IMR-90 (cell line): Measurements from ENCODE around the gene RELT. TPM values are rescaled to one million over a fixed set of nuclear protein-coding genes. Genes with fewer than 3 reads are reported as not detected.

Source experiments
- ATAC-seq: fragments of 200-7000 bp; cut with Tn5 transposase; 2 replicates; pipeline ENCODE4 v1.9.1; 2020; ENCODE audit warnings: low read depth, mild to moderate bottlenecking, moderate library complexity
- BruUV-seq: library from RNA; stranded (reverse); fragments of 400-500 nt; replicated peaks from 2 replicates; lab custom pipeline; 2021; lab: Mats Ljungman, UMichigan
- CTCF ChIA-PET: fragments of 300-600 bp; formaldehyde crosslinking; extraction: SDS; loops from one replicate; lab custom pipeline; 2021; ENCODE audit warnings: antibody characterized with exemption; lab: Yijun Ruan, JAX
- POLR2A ChIA-PET: fragments of 300-600 bp; sonication (Branson Sonifier 250); formaldehyde crosslinking; loops from one replicate; lab custom pipeline; 2022; ENCODE audit warnings: antibody characterized with exemption; ENCODE audit not compliant: unreplicated experiment; lab: Charles Lee
- DNase-seq: peaks from one replicate; pipeline ENCODE4 v3.0.0; 2013
- H2AFZ ChIP-seq: replicated peaks from 2 replicates; pipeline ENCODE3; 2013; ENCODE audit warnings: low read length, mild to moderate bottlenecking; ENCODE audit not compliant: poor library complexity
- H2AK5ac ChIP-seq: 2 replicates; pipeline ENCODE4 v1.6.1; 2013; ENCODE audit warnings: low read depth, low read length, inconsistent platforms
- H2AK9ac ChIP-seq: replicated peaks from 2 replicates; pipeline ENCODE3; 2013; ENCODE audit warnings: mild to moderate bottlenecking, low read depth, low read length, moderate library complexity; ENCODE audit not compliant: poor library complexity
- H2BK120ac ChIP-seq: 2 replicates; pipeline ENCODE4 v1.6.1; 2013; ENCODE audit warnings: low read depth, low read length, inconsistent platforms
- H2BK15ac ChIP-seq: 3 replicates; pipeline ENCODE4 v1.6.1; 2013; ENCODE audit warnings: low read depth, low read length, inconsistent platforms
- H2BK20ac ChIP-seq: 2 replicates; pipeline ENCODE4 v1.6.1; 2013; ENCODE audit warnings: low read depth, mild to moderate bottlenecking, inconsistent platforms, low read length, moderate library complexity
- H2BK5ac ChIP-seq: 2 replicates; pipeline ENCODE4 v1.6.1; 2013; ENCODE audit warnings: mild to moderate bottlenecking, low read depth, low read length, inconsistent platforms; ENCODE audit not compliant: poor library complexity, severe bottlenecking
- H3K14ac ChIP-seq: replicated peaks from 2 replicates; pipeline ENCODE4 v1.6.1; 2013; ENCODE audit warnings: low read depth, low read length, inconsistent platforms
- H3K18ac ChIP-seq: 2 replicates; pipeline ENCODE4 v1.6.1; 2013; ENCODE audit warnings: low read depth, low read length, control low read depth
- H3K23ac ChIP-seq: 2 replicates; pipeline ENCODE4 v1.6.1; 2013; ENCODE audit warnings: low read depth, low read length, inconsistent platforms
- H3K27ac ChIP-seq: 2 replicates; pipeline ENCODE4 v1.5.1; 2013; ENCODE audit warnings: mild to moderate bottlenecking, control low read depth, low read length; ENCODE audit not compliant: insufficient read depth
- H3K27me3 ChIP-seq: 2 replicates; pipeline ENCODE4 v1.6.1; 2013; ENCODE audit warnings: low read length; ENCODE audit not compliant: control insufficient read depth, insufficient read depth
- H3K36me3 ChIP-seq: 2 replicates; pipeline ENCODE4 v1.6.1; 2013; ENCODE audit warnings: low read length, mixed read lengths; ENCODE audit not compliant: control insufficient read depth, insufficient read depth
- H3K4ac ChIP-seq: 2 replicates; pipeline ENCODE4 v1.6.1; 2013; ENCODE audit warnings: low read depth, low read length, inconsistent platforms
- H3K4me1 ChIP-seq: 2 replicates; pipeline ENCODE4 v1.6.1; 2013; ENCODE audit warnings: low read length, mixed read lengths; ENCODE audit not compliant: control insufficient read depth, insufficient read depth
- H3K4me2 ChIP-seq: 2 replicates; pipeline ENCODE4 v1.6.1; 2013; ENCODE audit warnings: low read depth, mild to moderate bottlenecking, control low read depth, low read length, moderate library complexity
- H3K4me3 ChIP-seq: 2 replicates; pipeline ENCODE4 v1.5.1; 2013; ENCODE audit warnings: low read depth, mild to moderate bottlenecking, control low read depth, low read length, moderate library complexity; ENCODE audit not compliant: insufficient read depth
- H3K56ac ChIP-seq: 2 replicates; pipeline ENCODE4 v1.6.1; 2013; ENCODE audit warnings: low read length, inconsistent platforms; ENCODE audit not compliant: insufficient read depth; ENCODE audit errors: extremely low read depth
- H3K79me1 ChIP-seq, 2 experiments: 2 replicates each; pipeline ENCODE4 v1.6.1; 2013; ENCODE audit warnings: low read length in 2 of 2, inconsistent platforms in 1 of 2, low read depth in 1 of 2
- H3K9ac ChIP-seq: 2 replicates; pipeline ENCODE4 v1.6.1; 2013; ENCODE audit warnings: low read depth, low read length, control low read depth
- H3K9me1 ChIP-seq: 2 replicates; pipeline ENCODE4 v1.6.1; 2013; ENCODE audit warnings: low read length, inconsistent platforms; ENCODE audit not compliant: insufficient read depth
- H3K9me3 ChIP-seq: 2 replicates; pipeline ENCODE4 v1.6.1; 2013; ENCODE audit warnings: low read length; ENCODE audit not compliant: control insufficient read depth, insufficient read depth
- H4K20me1 ChIP-seq: 2 replicates; pipeline ENCODE4 v1.6.1; 2013; ENCODE audit warnings: low read length, inconsistent platforms; ENCODE audit not compliant: insufficient read depth
- H4K5ac ChIP-seq: 2 replicates; pipeline ENCODE4 v1.6.1; 2013; ENCODE audit warnings: mild to moderate bottlenecking, low read depth, low read length, control low read depth
- H4K8ac ChIP-seq, 2 experiments: 2 replicates each; pipeline ENCODE4 v1.6.1; 2013; ENCODE audit warnings: low read depth in 2 of 2, low read length in 2 of 2, control low read depth in 1 of 2, inconsistent platforms in 1 of 2
- H4K91ac ChIP-seq: 2 replicates; pipeline ENCODE4 v1.6.1; 2013; ENCODE audit warnings: low read depth, low read length, inconsistent platforms; ENCODE audit not compliant: insufficient read depth
- BHLHE40 ChIP-seq: fragments of 150-350 bp; IDR thresholded peaks from 2 replicates; pipeline ENCODE4 v1.6.1; 2016; ENCODE audit warnings: mild to moderate bottlenecking, low read depth, low read length
- NFE2L2 ChIP-seq: fragments of 150-350 bp; IDR thresholded peaks from 2 replicates; pipeline ENCODE4 v1.6.1; 2016; ENCODE audit warnings: low read depth, mild to moderate bottlenecking, low read length
- USF2 ChIP-seq: fragments of 150-350 bp; IDR thresholded peaks from 2 replicates; pipeline ENCODE4 v1.6.1; 2017; ENCODE audit warnings: mild to moderate bottlenecking, antibody characterized with exemption, low read length, low read depth
- WGBS, 2 experiments: methylation state at CpG; one replicate each; pipeline versions ENCODE4 v1.1.5 to v1.1.7; 2013; ENCODE audit warnings: missing lambda C conversion rate in 2 of 2; ENCODE audit not compliant: insufficient read length in 1 of 2; ENCODE audit errors: extremely low coverage in 2 of 2; 5-methylcytosine and 5-hydroxymethylcytosine counted together
- dilution Hi-C: fragments of 300-500 bp; cut with HindIII; formaldehyde crosslinking; loops from one replicate; pipeline ENCODE4 v1.14.3; 2018; ENCODE audit warnings: low sequenced_read_pairs; ENCODE audit not compliant: unreplicated experiment
- in situ Hi-C: fragments of 300-500 bp; cut with MboI; formaldehyde crosslinking; loops from 3 replicates; pipeline ENCODE4 v1.14.3; 2019; ENCODE audit warnings: low sequenced_read_pairs, inconsistent platforms, mixed read lengths
- intact Hi-C: fragments of 100-400 bp; cut with micrococcal nuclease; formaldehyde crosslinking; loops from 2 replicates; pipeline ENCODE4 v1.10.0; 2022
- polyA plus RNA-seq, 3 experiments: library from polyadenylated mRNA; depleted of rRNA; stranded (reverse); fragments of >200 nt; gene quantifications; 2 replicates each; pipeline ENCODE4 v1.2.3, GENCODE V29; 2012; ENCODE audit warnings: low replicate concordance in 1 of 3
- total RNA-seq: library from RNA; depleted of rRNA; stranded (reverse); fragments of >200 nt; gene quantifications from 2 replicates; pipeline ENCODE4 v1.2.3, GENCODE V29; 2012

Gene RELT
- total and polyA plus RNA-seq, 2 of the 4 experiments (the other 2 are of a cell fraction): 2.3 to 5.3 TPM

GRCh38 chr11:73395297-73396208 lies 19.4 kb downstream of the RELT start:
- Histone ChIP-seq H3K18ac (no peak overlapping the region), H2BK20ac (no peak overlapping the region), H3K4ac (no peak overlapping the region), H3K9ac (no peak overlapping the region), H3K36me3 (peaks cover 4% of the 10 kb centered on the region; the same call in 1 of the 2 replicates), H3K4me2 (no peak overlapping the region), H2AK9ac (no peak overlapping the region), H3K14ac (no peak overlapping the region), H3K27ac (no peak overlapping the region), H4K91ac (no peak overlapping the region), H2BK15ac (no peak overlapping the region), H2BK5ac (no peak overlapping the region), H4K20me1 (peaks cover 8% of the 10 kb centered on the region), H3K4me1 (peaks cover 6% of the 10 kb centered on the region; the same call in 1 of the 2 replicates), H3K23ac (no peak overlapping the region), H3K79me1 (peaks cover 0 to 10% of the 10 kb centered on the region in 2 experiments; a peak in 1 of 4 replicates), H4K5ac (no peak overlapping the region), H2BK120ac (no peak overlapping the region), H2AFZ (no peak overlapping the region), H3K27me3 (no peaks in the 10 kb centered on the region), H3K9me3 (no peaks in the 10 kb centered on the region), H3K56ac (no peak overlapping the region), H4K8ac (no peak overlapping the region), H3K9me1 (no peaks in the 10 kb centered on the region; the same call in none of the 2 replicates), H2AK5ac (no peak overlapping the region), H3K4me3 (no peak overlapping the region)
- TF ChIP-seq NFE2L2 (no peak), USF2 (no peak), BHLHE40 (no peak)
- ChIA-PET POLR2A (no interaction called here), CTCF (interaction anchor here (2.9 kb wide), 1 partner anchor 44 kb away, joined by 16 read pairs; no protein-coding TSS in a partner anchor)
- 77% methylated on average over 7 of the region's 22 CpGs; no CpG with 5 or more reads in 1 of the 2 experiments for WGBS, 2 experiments
- in situ Hi-C loops: no loop called here
- intact Hi-C loops: no loop called here
- BruUV-seq: no TSS peak
- dilution Hi-C loops: no loop called here
- DNase-seq (no peak), ATAC-seq (no peak)
